ENCODE measurements around the gene SMDT1. TPM values are rescaled to one million over a fixed set of nuclear protein-coding genes. Genes with fewer than 3 reads are reported as not detected.
A peak's percentile ranks its signal among the peaks of the same experiment; 100 is the strongest.

The SMDT1 gene
- 24.6 and 26.6 TPM in 2 replicates for total RNA-seq (2014; rRNA removed; shearing (Covaris generic))

DNA sequence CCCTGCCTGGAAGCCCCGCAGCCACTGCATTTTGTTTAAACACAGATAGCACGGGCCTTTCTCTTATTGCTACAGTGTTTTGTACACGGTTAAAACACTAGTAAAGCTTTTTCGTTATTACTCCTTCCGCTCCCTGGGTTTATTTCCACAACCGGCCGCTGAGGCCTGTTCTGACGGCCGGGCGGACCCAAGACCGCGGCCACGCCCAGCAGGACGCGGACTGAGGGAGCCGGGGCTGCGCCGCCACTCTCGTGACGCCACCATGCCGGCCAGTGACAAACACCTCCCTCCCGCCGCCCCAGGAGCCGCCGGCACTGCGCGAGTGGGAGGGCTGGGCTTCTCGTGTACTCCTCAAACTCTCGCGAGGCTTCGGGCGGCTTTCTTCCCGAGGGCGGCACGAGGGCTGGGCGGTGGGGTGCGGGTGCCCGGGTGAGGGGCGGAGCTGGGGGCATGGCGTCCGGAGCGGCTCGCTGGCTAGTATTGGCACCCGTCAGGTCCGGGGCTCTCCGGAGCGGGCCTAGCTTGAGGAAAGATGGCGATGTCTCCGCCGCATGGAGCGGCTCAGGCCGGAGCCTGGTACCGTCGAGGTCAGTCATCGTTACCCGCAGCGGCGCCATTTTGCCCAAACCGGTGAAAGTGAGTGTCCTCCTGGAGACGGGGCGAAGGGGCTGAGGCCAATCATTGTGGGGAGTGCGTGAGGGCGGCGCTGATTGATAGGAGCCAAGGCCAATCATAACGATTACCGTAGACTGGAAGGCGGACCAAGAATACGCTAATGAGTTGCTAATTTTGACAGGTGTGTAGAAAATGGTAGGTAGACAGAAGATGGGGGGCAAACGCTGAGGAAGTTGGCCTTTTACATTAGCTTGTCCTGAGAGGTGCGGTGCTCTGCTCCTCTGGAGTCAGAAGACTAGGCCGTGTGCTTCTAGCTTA lies at the start of gene SMDT1:
TSS of gene SMDT1 (plus strand) at position 382 of the 933 bp plus-strand sequence. CDS start at position 451, 69 bp downstream.
- H3K27ac ChIP-seq: peak within 1 kb of the TSS; percentile 88
- peaks cover 7% of the 10 kb centered on the region for H3K36me3 ChIP-seq
- H3K4me1 ChIP-seq: peaks cover 5% of the 10 kb centered on the region; the same call in 1 of the 2 replicates
- peak within 1 kb of the TSS; percentile 84 for H3K4me3 ChIP-seq
- peak; percentile 98 for DNase-seq
- H3K9me3 ChIP-seq (replicated peaks): no peaks in the 10 kb centered on the region
- no peaks in the 10 kb centered on the region for H3K27me3 ChIP-seq

DNA sequence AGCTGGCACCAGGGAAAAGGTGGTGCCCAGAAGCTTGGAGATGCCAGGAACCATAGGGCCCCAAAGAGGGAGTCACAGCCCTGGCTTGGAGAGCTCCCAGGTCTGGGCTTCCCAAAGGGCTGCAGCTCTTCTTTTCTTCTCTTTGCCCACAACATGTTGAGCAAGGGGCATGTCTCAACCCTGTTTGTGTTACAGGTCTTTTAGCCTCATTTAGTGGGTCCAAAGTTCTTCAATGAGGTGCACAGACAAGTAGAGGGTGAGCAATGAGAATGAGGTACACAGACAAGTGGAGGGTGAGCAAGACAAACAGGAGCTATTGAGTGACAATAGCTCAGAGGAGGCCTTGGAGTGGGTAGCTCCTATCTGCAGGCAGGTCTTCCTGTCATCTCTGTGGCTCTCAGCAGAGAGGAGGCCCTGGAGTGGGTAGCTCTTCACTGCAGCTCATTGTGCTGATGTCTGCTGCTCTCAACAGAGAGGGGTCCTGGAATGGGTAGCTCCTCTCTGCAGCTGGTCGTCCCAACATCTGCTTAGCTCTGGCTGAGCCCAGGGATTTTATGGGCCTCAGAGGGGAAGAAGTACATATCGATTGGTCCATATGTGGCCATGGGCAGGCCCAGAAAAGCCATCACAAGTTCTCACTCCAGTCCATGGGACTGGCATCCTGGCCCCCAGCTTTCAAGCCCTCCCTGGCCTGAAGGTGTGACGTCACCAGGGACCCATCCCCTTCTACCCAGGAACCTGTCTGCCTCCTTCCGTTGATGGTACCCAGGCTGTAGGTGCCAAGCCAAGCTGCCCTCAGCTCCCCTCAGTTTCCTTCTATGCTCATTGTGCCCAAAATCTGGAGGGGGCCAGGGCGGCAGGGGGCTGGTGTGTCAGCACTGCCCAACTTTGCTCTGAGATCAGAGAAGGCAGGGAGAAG lies 46.0 kb upstream of the SMDT1 start:
- no peak overlapping the region for H3K27ac ChIP-seq
- DNase-seq: no peak
- H3K27me3 ChIP-seq: no peaks in the 10 kb centered on the region
- no peaks in the 10 kb centered on the region for H3K9me3 ChIP-seq (replicated peaks)
- H3K36me3 ChIP-seq: no peaks in the 10 kb centered on the region
- no peak overlapping the region for H3K4me3 ChIP-seq
- H3K4me1 ChIP-seq: no peaks in the 10 kb centered on the region

- Histone ChIP-seq H3K27ac (no peak overlapping the region), H3K27me3 (no peaks in the 10 kb centered on the region)
Observed at GRCh38 chr22:42035256-42035655, 44.2 kb upstream of the SMDT1 start.

GRCh38 chr22:42039271-42039670 lies 40.2 kb upstream of the SMDT1 start:
- H3K4me1 ChIP-seq: no peaks in the 10 kb centered on the region
- H3K27ac ChIP-seq: no peak overlapping the region
- H3K9me3 ChIP-seq (replicated peaks): peaks cover 4% of the 10 kb centered on the region; the same call in 1 of the 2 replicates
- no peaks in the 10 kb centered on the region for H3K27me3 ChIP-seq
- no peaks in the 10 kb centered on the region for H3K36me3 ChIP-seq
- no peak overlapping the region for H3K4me3 ChIP-seq
- DNase-seq: no peak

More at GRCh38 chr22:42035256-42035655, 44.2 kb upstream of the SMDT1 start:
- H3K36me3 ChIP-seq: no peaks in the 10 kb centered on the region
- no peak overlapping the region for H3K4me3 ChIP-seq
- H3K9me3 ChIP-seq (replicated peaks): no peaks in the 10 kb centered on the region
- no peaks in the 10 kb centered on the region for H3K4me1 ChIP-seq
- DNase-seq: peak in 1 of 2 experiments; percentile 9

DNA sequence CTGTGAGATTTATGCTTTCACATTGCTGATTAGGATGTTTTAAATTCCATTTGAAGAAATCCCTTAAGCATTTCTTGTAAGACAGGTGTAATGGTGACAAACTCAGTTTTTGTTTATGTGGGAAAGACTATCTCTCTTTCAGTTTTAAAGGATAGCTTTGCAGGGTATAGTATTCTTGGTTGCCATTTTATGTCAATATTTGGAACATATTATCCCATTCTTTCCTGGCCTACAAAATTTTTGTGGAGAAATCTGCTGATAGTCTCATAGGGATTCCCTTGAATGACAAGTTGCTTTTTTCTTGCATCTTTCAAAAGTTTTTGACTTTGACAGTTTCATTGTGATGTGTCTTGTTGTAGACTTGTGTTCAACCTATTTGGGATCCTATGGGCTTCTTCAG lies 37.7 kb upstream of the SMDT1 start:
- Histone ChIP-seq H3K27ac (no peak overlapping the region), H3K4me1 (no peaks in the 10 kb centered on the region), H3K9me3 (replicated peaks) (peaks cover 4% of the 10 kb centered on the region; the same call in 1 of the 2 replicates), H3K27me3 (no peaks in the 10 kb centered on the region), H3K4me3 (no peak overlapping the region), H3K36me3 (no peaks in the 10 kb centered on the region)
- DNase-seq: no peak

DNA sequence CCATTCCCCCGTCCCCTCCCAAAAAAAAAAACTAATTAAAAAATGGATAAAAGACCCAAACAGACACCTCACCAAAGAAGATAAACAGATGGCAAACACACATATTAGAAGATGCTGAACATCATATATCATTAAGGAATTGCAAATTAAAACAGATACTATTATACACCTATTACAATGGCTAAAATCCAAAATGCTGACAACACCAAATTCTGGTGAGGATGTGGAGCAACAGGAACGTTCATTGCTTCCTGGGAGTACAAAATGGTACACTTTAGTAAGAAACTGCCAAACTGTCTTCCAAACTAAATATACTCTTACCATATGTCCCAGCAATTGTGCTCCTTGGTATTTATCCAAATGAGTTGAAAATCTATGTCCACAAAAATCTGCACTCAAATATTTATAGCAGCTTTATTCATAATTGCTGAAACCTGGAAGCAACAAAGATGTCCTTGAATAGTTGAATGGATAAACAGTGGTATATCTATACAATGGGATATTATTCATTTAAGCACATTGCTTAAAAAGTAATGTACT lies 28.8 kb upstream of the SMDT1 start:
- Histone ChIP-seq H3K27me3 (no peaks in the 10 kb centered on the region), H3K27ac (no peak overlapping the region), H3K9me3 (replicated peaks) (no peaks in the 10 kb centered on the region), H3K4me3 (no peak overlapping the region), H3K36me3 (no peaks in the 10 kb centered on the region), H3K4me1 (no peaks in the 10 kb centered on the region)
- DNase-seq: no peak

DNA sequence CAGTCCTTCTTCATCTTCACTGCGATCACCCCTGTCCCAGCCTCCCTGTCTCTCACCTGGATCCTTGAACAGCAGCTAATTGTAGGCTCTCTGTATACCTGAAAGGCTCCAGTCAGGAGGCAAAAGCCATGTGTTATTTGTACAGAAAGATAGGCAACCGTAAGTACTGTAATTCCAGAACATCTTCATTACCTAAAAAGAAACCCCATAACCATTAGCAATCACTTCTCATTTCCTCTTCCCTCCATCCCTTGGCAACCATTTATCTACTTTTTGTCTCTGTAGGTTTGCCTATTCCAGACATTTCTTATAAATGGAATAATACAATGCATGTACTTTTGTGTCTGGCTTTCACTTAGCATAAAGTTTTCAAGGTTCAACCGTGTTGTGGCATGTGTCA lies 26.7 kb upstream of the SMDT1 start:
- no peaks in the 10 kb centered on the region for H3K36me3 ChIP-seq
- H3K27ac ChIP-seq: no peak overlapping the region
- no peaks in the 10 kb centered on the region for H3K4me1 ChIP-seq
- H3K27me3 ChIP-seq: no peaks in the 10 kb centered on the region
- no peak overlapping the region for H3K4me3 ChIP-seq
- no peak for DNase-seq
- H3K9me3 ChIP-seq (replicated peaks): peaks cover 11% of the 10 kb centered on the region; the same call in 1 of the 2 replicates

DNA sequence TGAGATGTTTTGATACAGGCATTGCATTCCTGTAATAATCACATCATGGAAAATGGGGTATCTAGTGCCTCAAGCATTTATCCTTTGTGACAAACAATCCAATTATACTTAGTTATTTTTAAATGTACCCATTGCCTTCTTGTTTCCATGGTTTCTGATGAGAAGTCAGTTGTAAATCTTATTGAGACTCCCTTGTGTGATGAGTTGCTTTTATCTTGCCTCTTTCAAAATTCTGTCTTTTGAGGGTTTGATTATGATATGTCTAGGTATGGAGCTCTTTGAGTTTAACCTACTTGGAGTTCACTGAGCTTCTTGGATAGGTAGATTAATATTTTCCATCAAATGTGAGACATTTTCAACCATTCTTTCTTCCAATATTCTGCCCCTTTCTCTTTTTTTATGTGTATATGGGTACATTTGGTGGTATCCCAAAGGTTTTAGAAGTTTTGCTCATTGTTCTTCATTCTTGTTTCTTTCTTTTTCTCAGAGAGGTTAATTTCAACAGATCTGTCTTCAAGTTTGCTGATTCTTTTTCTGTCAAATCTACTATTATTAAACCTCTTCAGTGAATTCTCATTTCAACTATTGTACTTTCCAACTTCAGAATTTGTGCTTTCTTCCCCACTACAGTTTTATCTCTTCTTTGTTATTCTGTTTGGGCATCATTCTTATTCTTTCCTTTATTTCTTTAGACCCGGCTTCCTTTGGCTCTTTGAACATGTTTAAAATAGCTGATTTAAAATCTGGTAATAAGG lies 22.6 kb upstream of the SMDT1 start:
- Histone ChIP-seq H3K36me3 (no peaks in the 10 kb centered on the region), H3K27me3 (no peaks in the 10 kb centered on the region), H3K4me3 (no peak overlapping the region), H3K9me3 (replicated peaks) (peaks cover 11% of the 10 kb centered on the region; the same call in 1 of the 2 replicates), H3K27ac (no peak overlapping the region), H3K4me1 (no peaks in the 10 kb centered on the region)
- no peak for DNase-seq

DNA sequence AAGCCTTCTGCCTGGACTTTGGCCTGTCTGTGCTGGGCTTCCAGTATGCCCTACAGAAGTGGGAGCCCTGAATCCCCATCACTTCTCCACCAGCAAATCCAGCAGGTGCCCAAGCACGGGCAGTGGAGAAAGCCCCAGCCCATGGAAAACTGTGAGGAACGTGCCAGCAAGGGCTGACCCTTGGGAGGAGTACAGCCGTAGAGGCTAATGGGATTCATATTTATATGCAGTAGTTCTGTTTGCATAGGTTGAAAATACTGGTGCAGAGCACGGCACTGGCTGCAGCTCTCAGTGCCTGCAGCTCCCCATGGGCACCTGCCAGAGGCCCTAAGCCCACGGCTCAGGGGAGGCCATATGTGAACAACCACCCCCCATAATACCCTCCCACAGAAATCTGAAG lies 19.0 kb upstream of the SMDT1 start:
- H3K4me1 ChIP-seq: no peaks in the 10 kb centered on the region
- no peaks in the 10 kb centered on the region for H3K27me3 ChIP-seq
- no peak overlapping the region for H3K27ac ChIP-seq
- H3K9me3 ChIP-seq (replicated peaks): peaks cover 11% of the 10 kb centered on the region; the same call in 1 of the 2 replicates
- no peak overlapping the region for H3K4me3 ChIP-seq
- no peaks in the 10 kb centered on the region for H3K36me3 ChIP-seq
- DNase-seq: no peak

DNA sequence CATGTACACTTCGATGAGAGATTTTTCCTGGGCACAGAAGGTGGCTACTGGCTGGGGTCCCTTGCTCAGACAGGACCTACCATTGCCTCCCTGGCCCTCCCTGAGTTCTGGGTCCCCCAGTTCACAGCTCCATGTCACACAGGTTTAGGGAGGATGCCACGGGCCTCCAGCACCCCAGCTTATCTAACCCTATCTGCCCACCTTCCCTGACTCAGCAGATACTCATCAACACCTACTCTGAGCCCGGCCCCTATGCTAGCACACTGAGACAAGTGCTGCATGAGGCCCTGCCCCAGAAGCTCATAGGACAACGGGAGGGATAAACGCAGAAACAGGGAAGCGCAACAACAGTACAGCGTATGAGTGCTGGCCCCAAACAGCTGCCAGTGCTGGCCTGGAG lies 18.5 kb upstream of the SMDT1 start:
- Histone ChIP-seq H3K4me1 (no peaks in the 10 kb centered on the region), H3K36me3 (no peaks in the 10 kb centered on the region), H3K27me3 (no peaks in the 10 kb centered on the region), H3K27ac (no peak overlapping the region), H3K4me3 (no peak overlapping the region), H3K9me3 (replicated peaks) (peaks cover 11% of the 10 kb centered on the region; the same call in 1 of the 2 replicates)
- no peak for DNase-seq

GRCh38 chr22:42062506-42063170 lies 16.9 kb upstream of the SMDT1 start:
- Histone ChIP-seq H3K27me3 (no peaks in the 10 kb centered on the region), H3K27ac (no peak overlapping the region), H3K9me3 (replicated peaks) (no peaks in the 10 kb centered on the region), H3K4me1 (no peaks in the 10 kb centered on the region), H3K4me3 (no peak overlapping the region), H3K36me3 (no peaks in the 10 kb centered on the region)
- DNase-seq: no peak

- H3K4me3 ChIP-seq: no peak overlapping the region
- no peak for DNase-seq
- H3K9me3 ChIP-seq (replicated peaks): no peaks in the 10 kb centered on the region
- H3K36me3 ChIP-seq: no peaks in the 10 kb centered on the region
- no peaks in the 10 kb centered on the region for H3K27me3 ChIP-seq
- no peaks in the 10 kb centered on the region for H3K4me1 ChIP-seq
- H3K27ac ChIP-seq: no peak overlapping the region
Observed at GRCh38 chr22:42064629-42065028, 14.9 kb upstream of the SMDT1 start.

- H3K4me3 ChIP-seq: no peak overlapping the region
- no peak overlapping the region for H3K27ac ChIP-seq
- H3K27me3 ChIP-seq: no peaks in the 10 kb centered on the region
- DNase-seq: no peak
- no peaks in the 10 kb centered on the region for H3K9me3 ChIP-seq (replicated peaks)
- no peaks in the 10 kb centered on the region for H3K36me3 ChIP-seq
- H3K4me1 ChIP-seq: no peaks in the 10 kb centered on the region
Observed at GRCh38 chr22:42065438-42066125, 13.9 kb upstream of the SMDT1 start.
